ENCODE data around the gene PNMA6E. TPM values are rescaled to one million over a fixed set of nuclear protein-coding genes. Genes with fewer than 3 reads are reported as not detected.

The PNMA6E gene
- total and polyA plus RNA-seq, 2 of the 13 experiments (the other 11 are each of a cell fraction or from before 2014, with no cell fraction given): not detected

DNA sequence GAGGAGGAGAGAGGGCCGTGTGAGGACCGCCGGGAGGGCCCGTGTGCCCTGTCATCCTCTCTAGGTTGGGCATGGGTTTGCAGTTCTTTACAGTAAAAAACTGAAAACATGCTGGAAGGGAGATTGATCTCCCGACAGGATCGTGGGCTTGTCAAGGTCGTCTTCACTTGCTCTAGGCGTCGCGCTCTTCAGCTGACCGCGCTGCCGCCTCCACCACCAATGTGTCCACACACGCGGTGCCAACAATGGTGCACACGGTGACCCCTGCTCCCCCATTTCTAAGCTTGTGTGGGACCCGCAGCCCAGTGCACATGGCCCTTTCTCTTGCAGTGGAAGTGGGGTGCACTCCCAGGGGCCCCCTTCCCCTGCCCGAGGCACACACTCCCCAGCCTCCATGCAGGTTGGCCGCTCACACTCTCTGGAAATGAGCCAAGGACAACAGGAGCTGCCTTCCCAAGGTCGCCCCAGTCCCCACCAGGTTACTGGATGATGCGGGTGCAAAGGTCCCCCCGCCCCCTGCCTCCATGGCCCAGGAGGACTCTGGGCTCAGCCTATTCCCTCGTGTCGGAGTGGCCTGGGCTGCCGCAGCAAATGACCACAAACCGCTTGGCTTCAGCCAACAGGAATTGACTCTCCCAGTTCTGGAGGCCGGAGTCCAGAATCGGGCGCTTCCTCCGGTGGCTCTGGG lies 8.4 kb upstream of the PNMA6E start (continued):
- TF ChIP-seq, protein P1, sequence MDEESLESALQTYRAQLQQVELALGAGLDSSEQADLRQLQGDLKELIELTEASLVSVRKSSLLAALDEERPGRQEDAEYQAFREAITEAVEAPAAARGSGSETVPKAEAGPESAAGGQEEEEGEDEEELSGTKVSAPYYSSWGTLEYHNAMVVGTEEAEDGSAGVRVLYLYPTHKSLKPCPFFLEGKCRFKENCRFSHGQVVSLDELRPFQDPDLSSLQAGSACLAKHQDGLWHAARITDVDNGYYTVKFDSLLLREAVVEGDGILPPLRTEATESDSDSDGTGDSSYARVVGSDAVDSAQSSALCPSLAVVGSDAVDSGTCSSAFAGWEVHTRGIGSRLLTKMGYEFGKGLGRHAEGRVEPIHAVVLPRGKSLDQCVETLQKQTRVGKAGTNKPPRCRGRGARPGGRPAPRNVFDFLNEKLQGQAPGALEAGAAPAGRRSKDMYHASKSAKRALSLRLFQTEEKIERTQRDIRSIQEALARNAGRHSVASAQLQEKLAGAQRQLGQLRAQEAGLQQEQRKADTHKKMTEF (CRISPR knock-in tag; IDR thresholded peaks at IDR 0.05): peak; percentile 46; the same call in 1 of the 2 replicates
- TF ChIP-seq GABPB1 (CRISPR knock-in tag; IDR thresholded peaks at IDR 0.05) (peak; percentile 31; the same call in 1 of the 2 replicates), ZNF296 (CRISPR knock-in tag; conservative IDR thresholded peaks at IDR 0.05) (0 out of 2 replicates have a peak, but pooled peaks have one; percentile 38), ZNF746 (CRISPR knock-in tag; IDR thresholded peaks at IDR 0.05) (0 out of 2 replicates have a peak, but pooled peaks have one; percentile 27), ZNF737 (CRISPR knock-in tag; IDR thresholded peaks at IDR 0.05; ENCODE audit: borderline replicate concordance) (no peak), SOX5 (CRISPR knock-in tag; IDR thresholded peaks at IDR 0.05; ENCODE audit: borderline replicate concordance) (peak; percentile 10; the same call in 1 of the 2 replicates), ESRRA (CRISPR knock-in tag; IDR thresholded peaks at IDR 0.05; ENCODE audit: low read depth) (peak; percentile 73), HNF4A (CRISPR knock-in tag; IDR thresholded peaks at IDR 0.05) (peak; percentile 81), KDM6A (CRISPR knock-in tag; IDR thresholded peaks at IDR 0.05; ENCODE audit: low read depth) (peak; percentile 62; the same call in 1 of the 2 replicates), ZBTB38 (CRISPR knock-in tag; IDR thresholded peaks at IDR 0.05) (0 out of 2 replicates have a peak, but pooled peaks have one; percentile 50)
- TF ChIP-seq, protein P2, sequence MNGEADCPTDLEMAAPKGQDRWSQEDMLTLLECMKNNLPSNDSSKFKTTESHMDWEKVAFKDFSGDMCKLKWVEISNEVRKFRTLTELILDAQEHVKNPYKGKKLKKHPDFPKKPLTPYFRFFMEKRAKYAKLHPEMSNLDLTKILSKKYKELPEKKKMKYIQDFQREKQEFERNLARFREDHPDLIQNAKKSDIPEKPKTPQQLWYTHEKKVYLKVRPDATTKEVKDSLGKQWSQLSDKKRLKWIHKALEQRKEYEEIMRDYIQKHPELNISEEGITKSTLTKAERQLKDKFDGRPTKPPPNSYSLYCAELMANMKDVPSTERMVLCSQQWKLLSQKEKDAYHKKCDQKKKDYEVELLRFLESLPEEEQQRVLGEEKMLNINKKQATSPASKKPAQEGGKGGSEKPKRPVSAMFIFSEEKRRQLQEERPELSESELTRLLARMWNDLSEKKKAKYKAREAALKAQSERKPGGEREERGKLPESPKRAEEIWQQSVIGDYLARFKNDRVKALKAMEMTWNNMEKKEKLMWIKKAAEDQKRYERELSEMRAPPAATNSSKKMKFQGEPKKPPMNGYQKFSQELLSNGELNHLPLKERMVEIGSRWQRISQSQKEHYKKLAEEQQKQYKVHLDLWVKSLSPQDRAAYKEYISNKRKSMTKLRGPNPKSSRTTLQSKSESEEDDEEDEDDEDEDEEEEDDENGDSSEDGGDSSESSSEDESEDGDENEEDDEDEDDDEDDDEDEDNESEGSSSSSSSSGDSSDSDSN (CRISPR knock-in tag; IDR thresholded peaks at IDR 0.05): peak; percentile 39; the same call in 1 of the 2 replicates
- TF ChIP-seq, protein P3, sequence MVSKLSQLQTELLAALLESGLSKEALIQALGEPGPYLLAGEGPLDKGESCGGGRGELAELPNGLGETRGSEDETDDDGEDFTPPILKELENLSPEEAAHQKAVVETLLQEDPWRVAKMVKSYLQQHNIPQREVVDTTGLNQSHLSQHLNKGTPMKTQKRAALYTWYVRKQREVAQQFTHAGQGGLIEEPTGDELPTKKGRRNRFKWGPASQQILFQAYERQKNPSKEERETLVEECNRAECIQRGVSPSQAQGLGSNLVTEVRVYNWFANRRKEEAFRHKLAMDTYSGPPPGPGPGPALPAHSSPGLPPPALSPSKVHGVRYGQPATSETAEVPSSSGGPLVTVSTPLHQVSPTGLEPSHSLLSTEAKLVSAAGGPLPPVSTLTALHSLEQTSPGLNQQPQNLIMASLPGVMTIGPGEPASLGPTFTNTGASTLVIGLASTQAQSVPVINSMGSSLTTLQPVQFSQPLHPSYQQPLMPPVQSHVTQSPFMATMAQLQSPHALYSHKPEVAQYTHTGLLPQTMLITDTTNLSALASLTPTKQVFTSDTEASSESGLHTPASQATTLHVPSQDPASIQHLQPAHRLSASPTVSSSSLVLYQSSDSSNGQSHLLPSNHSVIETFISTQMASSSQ (IDR thresholded peaks at IDR 0.05; ENCODE audit: low read depth): no peak
- TF ChIP-seq, protein P3 (CRISPR knock-in tag; IDR thresholded peaks at IDR 0.05; ENCODE audit: borderline replicate concordance): peak; percentile 38; the same call in 1 of the 2 replicates
- TF ChIP-seq, protein P4, sequence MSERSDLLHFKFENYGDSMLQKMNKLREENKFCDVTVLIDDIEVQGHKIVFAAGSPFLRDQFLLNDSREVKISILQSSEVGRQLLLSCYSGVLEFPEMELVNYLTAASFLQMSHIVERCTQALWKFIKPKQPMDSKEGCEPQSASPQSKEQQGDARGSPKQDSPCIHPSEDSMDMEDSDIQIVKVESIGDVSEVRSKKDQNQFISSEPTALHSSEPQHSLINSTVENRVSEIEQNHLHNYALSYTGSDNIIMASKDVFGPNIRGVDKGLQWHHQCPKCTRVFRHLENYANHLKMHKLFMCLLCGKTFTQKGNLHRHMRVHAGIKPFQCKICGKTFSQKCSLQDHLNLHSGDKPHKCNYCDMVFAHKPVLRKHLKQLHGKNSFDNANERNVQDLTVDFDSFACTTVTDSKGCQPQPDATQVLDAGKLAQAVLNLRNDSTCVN (CRISPR knock-in tag; IDR thresholded peaks at IDR 0.05; ENCODE audit: borderline replicate concordance): peak; percentile 95

Data from HepG2 (cell line).